HK-2 (cell line): ENCODE results near the gene LEFTY1.
A peak's percentile ranks its signal among the peaks of the same experiment; 100 is the strongest.
"Not testable (repeated sequence)": the region's sequence is repeated elsewhere in the genome, so short reads cannot be mapped to it uniquely, and the experiment has no call there.

Experiments used
- DNase-seq: peaks from one replicate; pipeline ENCODE4 v3.0.0-alpha.2; 2018; ENCODE audit not compliant: unreplicated experiment

LEFTY1 gene

DNA sequence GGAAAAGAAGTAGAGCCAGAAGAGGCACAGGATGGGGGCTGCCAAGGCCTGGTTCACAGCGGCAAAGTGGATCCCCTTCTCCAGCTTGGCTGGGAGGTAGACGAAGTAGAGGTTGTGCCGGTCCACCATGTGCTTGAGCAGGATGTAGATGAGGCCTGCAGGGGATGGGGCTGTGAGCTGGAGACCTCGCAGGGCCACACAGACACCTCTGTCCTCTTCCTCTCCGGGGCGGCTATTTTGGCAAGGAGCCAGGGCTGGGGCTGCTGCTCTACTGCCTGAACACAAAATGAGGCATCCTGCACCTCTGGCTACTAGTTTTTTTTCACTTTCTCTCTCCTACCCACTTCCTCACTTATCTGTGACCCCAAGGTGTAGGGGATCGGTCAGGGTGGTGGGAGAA, 39.0 kb downstream of the LEFTY1 start:
- DNase-seq, result no peak

- DNase-seq, result no peak
These were observed 40.7 kb downstream of the LEFTY1 start for GRCh38 chr1:225848030-225848955.

- no peak for DNase-seq
These were observed 41.3 kb downstream of the LEFTY1 start for GRCh38 chr1:225847610-225848009.

DNA sequence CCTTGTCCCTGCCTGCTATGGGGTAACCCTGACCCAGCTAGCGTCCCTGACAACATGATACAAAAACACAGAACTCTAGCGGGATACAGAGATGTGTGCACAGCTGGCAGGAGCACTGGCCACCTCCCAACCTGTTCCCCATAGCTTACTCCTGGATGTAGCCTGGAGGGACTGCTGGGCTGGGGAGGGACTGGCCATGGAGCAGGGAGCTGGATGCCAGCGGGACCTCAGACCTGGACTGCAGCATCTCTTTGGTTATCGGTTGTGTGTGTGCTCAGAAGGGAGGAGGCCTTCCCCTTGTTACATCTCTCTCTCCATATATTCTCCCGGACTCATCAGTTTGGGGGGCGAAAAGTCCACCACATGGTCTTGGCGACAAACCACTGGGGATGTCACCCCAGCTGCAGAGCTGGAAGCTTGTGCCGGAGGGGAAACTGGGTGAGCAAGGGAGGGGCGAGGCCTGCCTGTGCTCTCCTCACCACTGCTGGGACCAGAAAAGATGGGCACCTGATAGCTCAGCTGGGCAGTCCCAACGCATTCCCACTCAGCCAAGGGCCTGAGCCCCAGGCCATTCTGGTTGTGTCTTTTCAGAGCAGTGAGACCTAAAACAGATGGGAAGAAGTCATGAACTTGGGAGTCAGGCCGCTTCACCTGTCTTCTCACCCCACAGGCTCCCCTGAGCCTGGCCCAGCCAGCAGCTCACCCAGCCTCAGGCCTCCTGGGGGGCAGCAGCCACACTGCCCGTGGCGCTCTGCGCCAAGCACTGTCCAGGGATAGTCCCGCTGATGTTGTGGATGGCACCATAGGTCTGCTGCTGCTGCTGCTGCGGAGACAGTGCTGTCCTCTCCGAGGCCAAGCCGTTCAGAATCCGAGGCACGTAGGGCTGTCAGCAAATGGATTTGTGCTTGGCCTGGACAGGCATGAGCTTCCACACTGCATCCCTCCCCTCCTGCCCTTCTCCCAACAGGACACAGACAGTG, 42.3 kb downstream of the LEFTY1 start:
- no peak for DNase-seq

DNA sequence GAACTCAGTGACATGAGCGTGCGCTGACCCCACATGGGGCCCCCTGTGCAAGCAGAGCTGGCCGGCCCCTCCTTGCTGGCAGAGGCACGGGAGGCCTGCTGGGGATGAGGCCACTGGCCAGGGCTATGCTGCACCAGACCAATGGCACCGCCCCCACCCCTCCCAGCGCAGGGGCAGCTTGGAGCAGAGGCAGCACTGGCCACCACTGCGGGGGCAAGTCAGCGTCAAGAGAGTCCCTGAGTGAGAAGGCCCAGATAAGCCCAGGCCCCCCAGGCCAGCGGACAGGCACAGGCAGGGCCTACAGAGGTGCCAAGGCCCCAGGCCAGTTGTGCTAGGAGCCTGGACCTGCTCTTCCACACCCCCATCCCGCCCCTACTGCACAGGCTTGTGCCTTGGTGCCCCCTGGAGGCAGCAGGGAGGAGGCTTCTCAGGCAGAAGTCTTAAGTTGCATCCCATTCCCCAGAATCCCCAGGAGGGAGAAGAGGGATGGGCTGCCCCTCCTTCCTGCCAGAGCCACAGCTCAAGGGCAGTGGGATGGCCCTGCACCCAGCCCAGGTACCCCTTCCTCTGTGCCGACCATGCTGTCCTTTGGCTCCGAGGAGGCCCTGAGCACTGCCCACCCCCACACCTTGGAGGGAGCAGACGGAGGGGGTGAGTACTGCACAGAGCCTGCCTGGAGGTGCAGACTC, 43.2 kb downstream of the LEFTY1 start:
- peak; percentile 79 for DNase-seq

- DNase-seq, result no peak
These were observed 43.8 kb downstream of the LEFTY1 start for GRCh38 chr1:225845097-225845496.

DNA sequence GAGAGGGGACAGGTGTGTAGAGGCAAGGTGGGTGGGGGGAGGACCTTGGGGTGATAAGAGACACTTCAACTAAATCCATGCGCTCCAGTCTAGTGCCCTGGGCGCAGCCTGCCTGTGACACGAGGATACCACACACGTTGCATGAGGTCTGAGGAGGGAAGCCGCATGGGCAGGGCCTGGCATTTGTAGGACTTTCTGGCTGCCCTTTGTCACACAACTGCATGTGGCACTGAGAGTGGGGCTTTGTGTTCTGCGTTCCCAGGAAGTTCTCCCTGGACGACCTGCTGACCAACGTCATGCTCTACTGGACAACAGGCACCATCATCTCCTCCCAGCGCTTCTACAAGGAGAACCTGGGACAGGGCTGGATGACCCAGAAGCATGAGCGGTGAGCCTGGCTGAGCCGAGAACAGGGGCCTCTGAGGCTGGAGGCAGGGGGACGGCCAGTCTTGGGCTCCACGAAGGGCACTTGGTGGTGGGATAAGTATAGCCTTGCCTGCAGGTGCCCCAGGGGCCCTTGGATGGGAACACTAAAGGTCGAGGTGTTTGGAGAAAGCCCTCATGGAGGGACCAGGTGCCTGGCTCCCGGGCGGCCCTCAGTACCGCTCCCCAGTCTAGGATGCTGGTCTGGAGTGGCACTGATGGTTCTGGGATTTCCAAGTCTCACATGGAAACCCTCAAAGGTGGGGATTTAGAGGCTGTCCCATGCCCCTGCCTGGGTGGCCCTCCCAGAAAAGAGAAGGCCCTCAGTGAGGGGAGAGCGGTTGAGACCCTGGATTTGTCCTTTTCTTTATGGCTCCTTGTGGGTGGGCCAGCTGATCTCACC, 44.5 kb downstream of the LEFTY1 start:
- DNase-seq, result no peak

DNA sequence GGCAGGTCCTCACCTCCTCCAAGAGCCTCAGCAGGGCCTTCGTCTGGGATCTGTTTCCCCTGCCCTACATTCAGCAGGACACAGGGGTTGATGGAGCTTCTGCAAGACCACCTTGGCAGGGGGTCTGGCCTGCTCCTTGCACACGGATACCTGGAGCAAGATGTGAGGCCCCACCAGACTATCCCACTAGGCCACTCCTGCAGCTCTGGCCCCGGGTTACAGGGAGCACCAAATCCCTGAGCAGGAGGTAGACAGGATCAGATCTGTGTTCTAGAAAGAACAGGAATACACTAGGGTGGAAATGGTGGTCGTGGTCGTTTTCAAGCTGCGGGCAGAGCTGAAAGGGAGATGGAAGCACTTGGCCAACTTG, 45.5 kb downstream of the LEFTY1 start:
- no peak for DNase-seq

- no peak for DNase-seq
These were observed 46.0 kb downstream of the LEFTY1 start for GRCh38 chr1:225842788-225843425.

DNA sequence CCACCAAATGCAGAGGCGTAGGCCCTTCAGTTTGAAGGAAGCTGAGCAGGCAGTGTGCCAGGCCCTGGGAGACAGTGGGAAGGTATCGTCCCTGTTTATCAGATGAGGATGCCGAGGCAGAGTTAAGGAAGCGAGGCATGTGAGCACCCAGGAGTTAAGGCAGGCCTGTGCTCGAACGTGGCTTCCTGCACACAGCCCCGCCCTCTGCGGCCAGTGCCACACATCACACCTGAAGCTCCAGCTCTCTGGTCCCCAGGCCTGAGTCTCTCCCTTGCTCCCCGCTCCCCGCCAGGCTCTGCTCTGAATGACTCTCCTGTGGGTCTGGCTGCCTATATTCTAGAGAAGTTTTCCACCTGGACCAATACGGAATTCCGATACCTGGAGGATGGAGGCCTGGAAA, 46.9 kb downstream of the LEFTY1 start:
- DNase-seq, result no peak

- DNase-seq, result no peak
These were observed 48.2 kb downstream of the LEFTY1 start for GRCh38 chr1:225840713-225841112.

DNA sequence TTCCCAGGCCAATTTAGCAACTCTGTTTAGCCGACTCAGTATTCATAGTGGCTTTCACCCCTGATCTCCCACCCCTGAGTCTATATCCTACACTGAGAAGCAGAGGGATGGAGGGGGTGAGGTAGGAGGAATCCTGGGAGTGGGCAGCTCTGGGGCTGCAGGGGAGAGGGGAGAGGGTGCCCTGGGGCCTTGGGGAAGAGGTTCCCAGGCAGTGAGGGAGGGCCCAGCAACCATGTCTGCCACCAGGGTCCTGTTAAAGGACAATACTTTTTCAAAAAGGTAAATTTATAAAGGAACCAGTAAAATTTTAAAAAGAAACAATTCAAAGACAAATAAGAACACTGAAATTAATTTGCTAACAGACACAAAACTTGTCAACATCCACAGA, 48.7 kb downstream of the LEFTY1 start:
- no peak for DNase-seq

- no peak for DNase-seq
These were observed 50.2 kb downstream of the LEFTY1 start for GRCh38 chr1:225838793-225839192.

DNA sequence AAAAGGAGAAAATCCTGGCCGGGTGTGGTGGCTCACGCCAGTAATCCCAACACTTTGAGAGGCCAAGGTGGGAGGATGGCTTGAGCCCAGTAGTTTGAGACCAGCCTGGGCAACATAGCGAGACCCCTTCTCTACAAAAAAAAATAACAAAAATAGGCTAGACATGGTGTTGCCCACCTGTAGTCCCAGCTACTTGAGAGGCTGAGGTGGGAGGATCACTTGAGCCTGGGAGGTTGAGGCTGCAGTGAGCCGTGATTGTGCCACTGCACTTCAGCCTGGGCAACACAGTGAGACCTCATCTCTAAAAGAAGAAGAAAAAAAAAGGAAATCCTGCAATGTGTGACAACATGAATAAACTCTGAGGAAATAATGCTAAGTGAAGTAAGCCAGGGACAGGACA, 52.6 kb downstream of the LEFTY1 start:
- not testable (repeated sequence) for DNase-seq
